HepG2 (cell line): Measurements from ENCODE around the gene GJA9. TPM values are rescaled to one million over a fixed set of nuclear protein-coding genes. Genes with fewer than 3 reads are reported as not detected.
A peak's percentile ranks its signal among the peaks of the same experiment; 100 is the strongest.

Source experiments
- ARID2 ChIP-seq: sonication (generic); formaldehyde crosslinking; IDR thresholded peaks from 2 replicates; pipeline ENCODE4 v1.8.1; 2022; ENCODE audit warnings: mild to moderate bottlenecking, missing genetic modification reagents, borderline replicate concordance
- ASH2L ChIP-seq: fragments of 300-600, 200-600 bp; sonication (generic); IDR thresholded peaks from 2 replicates; pipeline ENCODE4 v1.7.0; 2017; ENCODE audit warnings: low read depth, mild to moderate bottlenecking, moderate library complexity, mixed read lengths, low read length; ENCODE audit not compliant: insufficient read length
- BRCA1 ChIP-seq: sonication (generic); formaldehyde crosslinking; IDR thresholded peaks from 2 replicates; pipeline ENCODE4 v1.4.0; 2020; ENCODE audit warnings: missing genetic modification reagents
- CBX5 ChIP-seq: sonication (generic); formaldehyde crosslinking; IDR thresholded peaks from 2 replicates; pipeline ENCODE4 v1.4.0; 2020; ENCODE audit warnings: missing genetic modification reagents, borderline replicate concordance
- GFI1 ChIP-seq: sonication (generic); formaldehyde crosslinking; IDR thresholded peaks from 2 replicates; pipeline ENCODE4 v1.5.0; 2020; ENCODE audit warnings: missing genetic modification reagents, mild to moderate bottlenecking, borderline replicate concordance
- HHEX ChIP-seq: IDR thresholded peaks from 2 replicates; pipeline ENCODE4 v1.6.1; 2016; ENCODE audit warnings: control low read depth
- IKZF1 ChIP-seq: fragments of 450-650 bp; IDR thresholded peaks from 2 replicates; pipeline ENCODE4 v1.7.1; 2016
- JARID2 ChIP-seq: sonication (generic); formaldehyde crosslinking; IDR thresholded peaks from 2 replicates; pipeline ENCODE4 v1.8.1; 2023; ENCODE audit warnings: missing genetic modification reagents, inconsistent platforms; ENCODE audit not compliant: insufficient replicate concordance
- KAT2B ChIP-seq: fragments of 150-350 bp; IDR thresholded peaks from 2 replicates; pipeline ENCODE4 v1.6.1; 2014; ENCODE audit warnings: low read depth, low read length, borderline replicate concordance
- LBX2 ChIP-seq: sonication (generic); formaldehyde crosslinking; IDR thresholded peaks from 2 replicates; pipeline ENCODE4 v1.5.0; 2020; ENCODE audit warnings: missing genetic modification reagents, mild to moderate bottlenecking, borderline replicate concordance
- MAFG ChIP-seq: sonication (generic); formaldehyde crosslinking; IDR thresholded peaks from 2 replicates; pipeline ENCODE4 v1.5.1; 2020; ENCODE audit warnings: mild to moderate bottlenecking, missing genetic modification reagents
- MAZ ChIP-seq, 2 experiments: sonication (generic) in 1 of 2; formaldehyde crosslinking in 1 of 2; IDR thresholded peaks; 2 replicates each; pipeline versions ENCODE4 v1.5.0 to v1.6.1; 2012 to 2020; ENCODE audit warnings: low read depth in 2 of 2, mild to moderate bottlenecking in 2 of 2, borderline replicate concordance in 1 of 2, improper control_type of control experiment in 1 of 2, low read length in 1 of 2, missing genetic modification reagents in 1 of 2, moderate library complexity in 1 of 2
- NPAS2 ChIP-seq: sonication (generic); formaldehyde crosslinking; IDR thresholded peaks from 2 replicates; pipeline ENCODE4 v1.8.0; 2022; ENCODE audit warnings: mild to moderate bottlenecking, missing genetic modification reagents, borderline replicate concordance
- SATB2 ChIP-seq: sonication (generic); formaldehyde crosslinking; IDR thresholded peaks from 2 replicates; pipeline ENCODE4 v1.5.0; 2020; ENCODE audit warnings: missing genetic modification reagents
- TBL1XR1 ChIP-seq: fragments of 150-350 bp; IDR thresholded peaks from 2 replicates; pipeline ENCODE4 v1.6.1; 2014; ENCODE audit warnings: borderline replicate concordance, low read length; ENCODE audit not compliant: partially characterized antibody
- ZBTB20 ChIP-seq: sonication (generic); formaldehyde crosslinking; IDR thresholded peaks from 2 replicates; pipeline ENCODE4 v1.8.1; 2023; ENCODE audit warnings: missing genetic modification reagents, low read depth, mild to moderate bottlenecking, borderline replicate concordance
- polyA plus RNA-seq, 8 experiments: library from polyadenylated mRNA; depleted of rRNA in 3 of 8; stranded (reverse) in 7 of 8; unstranded in 1 of 8; fragments of >200 nt; fragmentation: Illumina TruSeq in 4 of 8; extraction: Trizol in 4 of 8; gene quantifications; 2 replicates each; pipeline versions ENCODE4 v1.2.1 to v1.2.3, GENCODE V29; 2011 to 2016; ENCODE audit warnings: low read depth in 4 of 8, missing spikeins in 1 of 8, mixed read lengths in 1 of 8; ENCODE audit not compliant: insufficient read depth in 1 of 8
- total RNA-seq, 5 experiments: library from RNA; depleted of rRNA; stranded (reverse); fragments of >200 nt; fragmentation: Illumina TruSeq; extraction: Trizol; gene quantifications; 2 replicates each; pipeline ENCODE4 v1.2.3, GENCODE V29; 2016; ENCODE audit warnings: low read depth in 1 of 5
- TF ChIP-seq, protein P1 (sequence below): IDR thresholded peaks from 2 replicates; pipeline ENCODE4 v1.6.1; 2012; ENCODE audit warnings: low read length, improper control_type of control experiment
- TF ChIP-seq, protein P2 (sequence below): sonication (generic); formaldehyde crosslinking; IDR thresholded peaks from 2 replicates; pipeline ENCODE4 v1.5.0; 2020; ENCODE audit warnings: mild to moderate bottlenecking, missing genetic modification reagents, borderline replicate concordance

The GJA9 gene
- total and polyA plus RNA-seq, 2 of the 13 experiments (the other 11 are each of a cell fraction or from before 2014, with no cell fraction given): 0.08 to 0.13 TPM

GRCh38 chr1:38873027-38873969 is 8.1 kb downstream of the GJA9 start, which contains the start of gene MYCBP (continued):
- TF ChIP-seq LBX2: no peak
- TF ChIP-seq, protein P1, sequence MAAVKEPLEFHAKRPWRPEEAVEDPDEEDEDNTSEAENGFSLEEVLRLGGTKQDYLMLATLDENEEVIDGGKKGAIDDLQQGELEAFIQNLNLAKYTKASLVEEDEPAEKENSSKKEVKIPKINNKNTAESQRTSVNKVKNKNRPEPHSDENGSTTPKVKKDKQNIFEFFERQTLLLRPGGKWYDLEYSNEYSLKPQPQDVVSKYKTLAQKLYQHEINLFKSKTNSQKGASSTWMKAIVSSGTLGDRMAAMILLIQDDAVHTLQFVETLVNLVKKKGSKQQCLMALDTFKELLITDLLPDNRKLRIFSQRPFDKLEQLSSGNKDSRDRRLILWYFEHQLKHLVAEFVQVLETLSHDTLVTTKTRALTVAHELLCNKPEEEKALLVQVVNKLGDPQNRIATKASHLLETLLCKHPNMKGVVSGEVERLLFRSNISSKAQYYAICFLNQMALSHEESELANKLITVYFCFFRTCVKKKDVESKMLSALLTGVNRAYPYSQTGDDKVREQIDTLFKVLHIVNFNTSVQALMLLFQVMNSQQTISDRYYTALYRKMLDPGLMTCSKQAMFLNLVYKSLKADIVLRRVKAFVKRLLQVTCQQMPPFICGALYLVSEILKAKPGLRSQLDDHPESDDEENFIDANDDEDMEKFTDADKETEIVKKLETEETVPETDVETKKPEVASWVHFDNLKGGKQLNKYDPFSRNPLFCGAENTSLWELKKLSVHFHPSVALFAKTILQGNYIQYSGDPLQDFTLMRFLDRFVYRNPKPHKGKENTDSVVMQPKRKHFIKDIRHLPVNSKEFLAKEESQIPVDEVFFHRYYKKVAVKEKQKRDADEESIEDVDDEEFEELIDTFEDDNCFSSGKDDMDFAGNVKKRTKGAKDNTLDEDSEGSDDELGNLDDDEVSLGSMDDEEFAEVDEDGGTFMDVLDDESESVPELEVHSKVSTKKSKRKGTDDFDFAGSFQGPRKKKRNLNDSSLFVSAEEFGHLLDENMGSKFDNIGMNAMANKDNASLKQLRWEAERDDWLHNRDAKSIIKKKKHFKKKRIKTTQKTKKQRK: no peak
- no peak; the same call in 1 of the 2 replicates for TF ChIP-seq ARID2 (CRISPR knock-in tag)
- TF ChIP-seq JARID2 (CRISPR knock-in tag): no peak
- peak; percentile 26; the same call in 1 of the 2 replicates for TF ChIP-seq MAZ (IDR thresholded peaks at IDR 0.05; ENCODE audit: borderline replicate concordance, low read depth, low read length)
- no peak; the same call in 1 of the 2 replicates for TF ChIP-seq MAZ (CRISPR knock-in tag; IDR thresholded peaks at IDR 0.05; ENCODE audit: low read depth)
- peak; percentile 63; the same call in 1 of the 2 replicates for TF ChIP-seq GFI1 (CRISPR knock-in tag)
- TF ChIP-seq, protein P2, sequence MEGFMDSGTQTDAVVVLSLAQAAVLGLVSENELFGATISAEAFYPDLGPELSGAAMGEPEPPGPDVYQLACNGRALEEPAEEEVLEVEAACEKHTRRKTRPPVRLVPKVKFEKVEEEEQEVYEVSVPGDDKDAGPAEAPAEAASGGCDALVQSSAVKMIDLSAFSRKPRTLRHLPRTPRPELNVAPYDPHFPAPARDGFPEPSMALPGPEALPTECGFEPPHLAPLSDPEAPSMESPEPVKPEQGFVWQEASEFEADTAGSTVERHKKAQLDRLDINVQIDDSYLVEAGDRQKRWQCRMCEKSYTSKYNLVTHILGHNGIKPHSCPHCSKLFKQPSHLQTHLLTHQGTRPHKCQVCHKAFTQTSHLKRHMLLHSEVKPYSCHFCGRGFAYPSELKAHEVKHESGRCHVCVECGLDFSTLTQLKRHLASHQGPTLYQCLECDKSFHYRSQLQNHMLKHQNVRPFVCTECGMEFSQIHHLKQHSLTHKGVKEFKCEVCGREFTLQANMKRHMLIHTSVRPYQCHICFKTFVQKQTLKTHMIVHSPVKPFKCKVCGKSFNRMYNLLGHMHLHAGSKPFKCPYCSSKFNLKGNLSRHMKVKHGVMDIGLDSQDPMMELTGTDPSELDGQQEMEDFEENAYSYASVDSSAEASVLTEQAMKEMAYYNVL (CRISPR knock-in tag): no peak
- no peak for TF ChIP-seq CBX5 (CRISPR knock-in tag)
- TF ChIP-seq KAT2B: no peak
- no peak for TF ChIP-seq HHEX (CRISPR knock-in tag)
- TF ChIP-seq ZBTB20 (CRISPR knock-in tag): no peak
- TF ChIP-seq TBL1XR1: no peak
- no peak for TF ChIP-seq MAFG (CRISPR knock-in tag)
- no peak for TF ChIP-seq SATB2 (CRISPR knock-in tag)
- TF ChIP-seq NPAS2 (CRISPR knock-in tag): no peak
- TF ChIP-seq ASH2L: peak; percentile 83
- no peak for TF ChIP-seq IKZF1
- TF ChIP-seq BRCA1 (CRISPR knock-in tag): peak; percentile 38; the same call in 1 of the 2 replicates
